ENCODE data around the gene SIGLEC11. TPM values are rescaled to one million over a fixed set of nuclear protein-coding genes. Genes with fewer than 3 reads are reported as not detected.

Gene SIGLEC11
- total RNA-seq, 2 experiments from 2014 or later: not detected

DNA sequence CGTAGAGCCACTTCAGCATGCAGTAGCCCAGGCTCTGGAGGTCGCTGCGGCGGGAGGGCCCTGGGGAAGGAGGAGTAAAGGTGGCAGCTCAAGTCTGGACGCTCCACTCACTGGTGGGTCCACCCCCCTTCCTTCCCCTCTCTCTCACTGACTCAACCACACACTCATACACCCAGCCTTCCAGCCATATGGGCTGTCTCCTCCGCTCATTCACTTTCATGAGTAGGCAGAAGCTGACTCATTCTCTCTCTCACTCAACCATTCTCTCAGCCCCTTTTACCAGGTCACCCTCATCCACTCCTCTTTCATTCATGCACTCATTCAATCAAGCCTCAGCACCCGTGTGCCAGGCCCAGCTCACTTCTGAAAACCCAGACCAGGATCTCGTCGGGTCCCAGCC, 27.5 kb upstream of the SIGLEC11 start:
- ChIA-PET CTCF (interaction anchor here (1.0 kb wide), 1 partner anchor 51 kb away, joined by 3 read pairs; no protein-coding TSS in a partner anchor), POLR2A (interaction anchor here (0.6 to 2.0 kb wide), 5 partner anchors 10 to 501 kb away, joined by 3 to 4 read pairs (median 3); partner anchors contain the start of genes FUZ and VRK3)
- Mint-ChIP-seq H3K27ac (no peak overlapping the region), H3K27me3 (no peaks in the 10 kb centered on the region), H3K4me3 (no peak overlapping the region), H3K9me3 (no peaks in the 10 kb centered on the region), H3K4me1 (ENCODE audit: low read depth) (peaks cover 14% of the 10 kb centered on the region), H3K36me3 (ENCODE audit: low read depth) (peaks cover 21% of the 10 kb centered on the region)
- TF ChIP-seq, protein P1, sequence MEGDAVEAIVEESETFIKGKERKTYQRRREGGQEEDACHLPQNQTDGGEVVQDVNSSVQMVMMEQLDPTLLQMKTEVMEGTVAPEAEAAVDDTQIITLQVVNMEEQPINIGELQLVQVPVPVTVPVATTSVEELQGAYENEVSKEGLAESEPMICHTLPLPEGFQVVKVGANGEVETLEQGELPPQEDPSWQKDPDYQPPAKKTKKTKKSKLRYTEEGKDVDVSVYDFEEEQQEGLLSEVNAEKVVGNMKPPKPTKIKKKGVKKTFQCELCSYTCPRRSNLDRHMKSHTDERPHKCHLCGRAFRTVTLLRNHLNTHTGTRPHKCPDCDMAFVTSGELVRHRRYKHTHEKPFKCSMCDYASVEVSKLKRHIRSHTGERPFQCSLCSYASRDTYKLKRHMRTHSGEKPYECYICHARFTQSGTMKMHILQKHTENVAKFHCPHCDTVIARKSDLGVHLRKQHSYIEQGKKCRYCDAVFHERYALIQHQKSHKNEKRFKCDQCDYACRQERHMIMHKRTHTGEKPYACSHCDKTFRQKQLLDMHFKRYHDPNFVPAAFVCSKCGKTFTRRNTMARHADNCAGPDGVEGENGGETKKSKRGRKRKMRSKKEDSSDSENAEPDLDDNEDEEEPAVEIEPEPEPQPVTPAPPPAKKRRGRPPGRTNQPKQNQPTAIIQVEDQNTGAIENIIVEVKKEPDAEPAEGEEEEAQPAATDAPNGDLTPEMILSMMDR (IDR thresholded peaks at IDR 0.05): no peak
- intact Hi-C loops (cut with micrococcal nuclease): no loop called here
- ATAC-seq (peak; percentile 38), DNase-seq (peak; percentile 22)

DNA sequence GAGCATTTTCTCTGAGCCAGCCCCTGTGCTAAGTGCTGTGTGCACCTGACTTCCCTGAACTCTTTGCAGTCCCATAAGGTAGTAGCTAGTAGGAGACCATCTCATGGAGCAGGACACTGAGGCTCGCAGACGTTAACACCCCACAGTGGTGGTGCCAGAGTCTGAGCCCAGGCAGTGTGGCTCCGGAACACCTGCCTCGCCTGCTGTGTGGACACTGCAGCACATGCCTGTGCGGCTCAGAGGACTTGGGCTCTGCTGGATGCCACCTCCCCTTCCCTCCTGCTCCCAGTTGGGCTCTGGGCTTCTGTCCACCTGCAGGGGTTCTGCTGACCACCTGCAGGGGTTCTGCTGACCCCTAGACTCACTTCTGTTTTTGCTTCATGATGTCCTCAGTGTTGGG, 27.0 kb upstream of the SIGLEC11 start:
- TF ChIP-seq, protein P1 (IDR thresholded peaks at IDR 0.05): no peak
- intact Hi-C loops (cut with micrococcal nuclease): no loop called here
- CTCF ChIA-PET: interaction anchor here (1.0 to 1.2 kb wide), 2 partner anchors 10 to 50 kb away, joined by 3 read pairs; no protein-coding TSS in a partner anchor
- Mint-ChIP-seq H3K4me3 (no peak overlapping the region), H3K36me3 (ENCODE audit: low read depth) (peaks cover 20% of the 10 kb centered on the region), H3K27ac (no peak overlapping the region), H3K4me1 (ENCODE audit: low read depth) (peaks cover 14% of the 10 kb centered on the region), H3K27me3 (no peaks in the 10 kb centered on the region), H3K9me3 (no peaks in the 10 kb centered on the region)
- no peak for DNase-seq
- POLR2A ChIA-PET: interaction anchor here (0.9 to 2.0 kb wide), 5 partner anchors 10 to 175 kb away, joined by 3 to 4 read pairs (median 3); partner anchors contain the start of genes FUZ and VRK3
- ATAC-seq: no peak

DNA sequence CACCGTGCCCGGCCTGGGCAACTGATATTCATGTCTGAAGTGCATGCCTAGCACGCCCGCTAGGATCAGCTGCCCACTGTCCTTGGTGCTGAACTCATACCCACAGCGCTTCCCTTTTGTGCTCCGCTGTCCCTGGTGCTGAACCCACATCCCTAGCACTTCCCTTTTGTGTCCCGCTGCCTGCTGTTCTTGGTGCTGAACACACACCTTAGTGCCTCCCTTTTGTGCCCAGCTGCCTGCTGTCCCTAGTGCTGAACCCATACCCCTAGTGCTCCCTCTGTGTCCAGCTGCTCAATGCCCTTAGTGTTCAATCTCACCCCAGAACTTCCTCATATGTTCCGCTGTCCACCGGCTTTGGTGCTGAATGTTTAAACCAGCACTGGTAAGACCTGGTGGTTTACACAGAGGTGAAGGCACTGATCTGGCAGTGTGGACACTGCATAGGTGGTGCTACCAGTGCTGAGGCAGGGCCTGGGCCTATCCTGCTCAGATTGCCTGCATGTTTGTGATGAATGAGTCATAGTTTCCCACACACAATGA, 26.3 kb upstream of the SIGLEC11 start:
- DNase-seq (peak; percentile 93), ATAC-seq (peak; percentile 81)
- Mint-ChIP-seq H3K27ac (no peak overlapping the region), H3K4me3 (no peak overlapping the region), H3K36me3 (ENCODE audit: low read depth) (peaks cover 20% of the 10 kb centered on the region), H3K4me1 (ENCODE audit: low read depth) (peaks cover 14% of the 10 kb centered on the region), H3K27me3 (no peaks in the 10 kb centered on the region), H3K9me3 (no peaks in the 10 kb centered on the region)
- POLR2A ChIA-PET: interaction anchor here (0.9 to 2.0 kb wide), 5 partner anchors 38 to 63 kb away, joined by 3 to 4 read pairs (median 4); partner anchors contain the start of gene VRK3
- CTCF ChIA-PET: interaction anchor here (1.0 to 5.1 kb wide), 4 partner anchors 9 to 82 kb away, joined by 3 to 55 read pairs (median 4); no protein-coding TSS in a partner anchor
- intact Hi-C loops (cut with micrococcal nuclease): no loop called here
- TF ChIP-seq, protein P1 (IDR thresholded peaks at IDR 0.05): no peak

DNA sequence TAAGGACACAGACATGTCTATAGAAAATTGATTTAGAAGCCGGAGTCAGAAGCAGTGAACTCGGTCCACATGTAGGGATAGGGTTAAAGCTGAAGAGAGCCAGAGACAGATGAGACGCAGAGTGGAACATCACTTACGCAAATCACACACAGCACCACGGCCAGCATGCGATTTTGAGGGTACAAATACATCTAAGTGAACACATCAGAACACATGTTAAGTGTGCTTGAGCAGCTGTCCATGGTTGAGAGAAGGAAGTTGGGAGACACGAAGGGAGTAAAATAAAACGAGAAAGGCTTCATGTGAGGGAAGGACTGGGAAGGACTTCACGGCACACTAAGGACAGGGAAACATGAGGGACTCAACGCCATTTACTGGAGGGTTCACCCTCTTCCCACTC, 25.4 kb upstream of the SIGLEC11 start:
- no peaks in the 10 kb centered on the region for H3K9me3 Mint-ChIP-seq
- ChIA-PET POLR2A (interaction anchor here (0.9 to 1.2 kb wide), 2 partner anchors 45 to 53 kb away, joined by 3 to 4 read pairs; no protein-coding TSS in a partner anchor), CTCF (interaction anchor here (1.1 to 5.1 kb wide), 2 partner anchors 49 to 81 kb away, joined by 4 to 55 read pairs; no protein-coding TSS in a partner anchor)
- intact Hi-C loops (cut with micrococcal nuclease): no loop called here
- peaks cover 14% of the 10 kb centered on the region for H3K4me1 Mint-ChIP-seq (ENCODE audit: low read depth)
- no peak overlapping the region for H3K27ac Mint-ChIP-seq
- DNase-seq: no peak
- H3K27me3 Mint-ChIP-seq: no peaks in the 10 kb centered on the region
- TF ChIP-seq, protein P1 (IDR thresholded peaks at IDR 0.05): no peak
- H3K4me3 Mint-ChIP-seq: no peak overlapping the region
- ATAC-seq: no peak
- H3K36me3 Mint-ChIP-seq (ENCODE audit: low read depth): peaks cover 20% of the 10 kb centered on the region

DNA sequence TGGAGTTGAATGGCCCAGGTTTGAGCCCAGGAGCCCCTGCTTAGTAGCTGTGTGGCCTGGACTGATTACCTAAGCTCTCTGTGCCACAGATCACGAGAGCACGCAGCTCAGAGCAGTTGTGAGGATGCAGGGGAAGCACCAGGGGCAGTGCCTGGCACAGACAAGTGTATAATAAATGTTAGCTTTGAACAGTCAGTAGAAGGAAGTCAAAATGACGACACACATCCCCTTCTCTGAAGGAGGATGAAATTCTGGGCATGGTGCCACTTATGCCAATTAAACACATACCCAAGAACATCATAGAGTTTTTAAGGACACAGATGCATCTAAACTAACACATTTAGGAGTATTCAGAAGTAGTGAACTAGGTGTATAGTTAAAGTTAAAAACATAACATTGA, 24.9 kb upstream of the SIGLEC11 start:
- H3K4me1 Mint-ChIP-seq (ENCODE audit: low read depth): peaks cover 14% of the 10 kb centered on the region
- TF ChIP-seq, protein P1 (IDR thresholded peaks at IDR 0.05): no peak
- H3K27me3 Mint-ChIP-seq: no peaks in the 10 kb centered on the region
- intact Hi-C loops (cut with micrococcal nuclease): no loop called here
- no peaks in the 10 kb centered on the region for H3K9me3 Mint-ChIP-seq
- peaks cover 18% of the 10 kb centered on the region for H3K36me3 Mint-ChIP-seq (ENCODE audit: low read depth)
- POLR2A ChIA-PET: no interaction called here
- CTCF ChIA-PET: interaction anchor here (1.1 to 5.1 kb wide), 3 partner anchors 48 to 80 kb away, joined by 4 to 55 read pairs (median 4); no protein-coding TSS in a partner anchor
- H3K4me3 Mint-ChIP-seq: no peak overlapping the region
- DNase-seq (no peak), ATAC-seq (no peak)
- H3K27ac Mint-ChIP-seq: no peak overlapping the region

Measured in activated CD8-positive, alpha-beta T cell treated with anti-CD3 and anti-CD28 coated beads for 36 hours (primary cell).